Kidney tubule cell (primary cell): ENCODE results near the gene CD44.
A peak's percentile ranks its signal among the peaks of the same experiment; 100 is the strongest.

Experiments used
- DNase-seq: peaks from one replicate; pipeline ENCODE4 v3.0.0-alpha.2; 2018; ENCODE audit warnings: low spot score

Gene CD44

GRCh38 chr11:35112056-35112845, 26.7 kb upstream of the CD44 start:
- DNase-seq = no peak

- no peak for DNase-seq
These were observed 26.2 kb upstream of the CD44 start for GRCh38 chr11:35112846-35113105.

- no peak for DNase-seq
These were observed 23.9 kb upstream of the CD44 start for GRCh38 chr11:35114906-35115687.

GRCh38 chr11:35115688-35116030, 23.3 kb upstream of the CD44 start:
- no peak for DNase-seq

- DNase-seq = no peak
These were observed 22.7 kb upstream of the CD44 start for GRCh38 chr11:35116245-35116644.

- DNase-seq = no peak
These were observed 22.0 kb upstream of the CD44 start for GRCh38 chr11:35116762-35117640.

GRCh38 chr11:35118906-35119305, 20.1 kb upstream of the CD44 start:
- no peak for DNase-seq

GRCh38 chr11:35121326-35121865, 17.6 kb upstream of the CD44 start:
- no peak for DNase-seq

- DNase-seq = no peak
These were observed 16.7 kb upstream of the CD44 start for GRCh38 chr11:35122308-35122707.

- DNase-seq = no peak
These were observed 12.7 kb upstream of the CD44 start for GRCh38 chr11:35126000-35126878.

GRCh38 chr11:35126879-35127581, 11.9 kb upstream of the CD44 start:
- DNase-seq = no peak

GRCh38 chr11:35127619-35128018, 11.4 kb upstream of the CD44 start:
- DNase-seq = no peak

GRCh38 chr11:35131094-35131493, 7.9 kb upstream of the CD44 start:
- no peak for DNase-seq

- no peak for DNase-seq
These were observed 7.1 kb upstream of the CD44 start for GRCh38 chr11:35131886-35132285.

GRCh38 chr11:35133656-35134055, 5.3 kb upstream of the CD44 start:
- DNase-seq = no peak

- no peak for DNase-seq
These were observed 4.4 kb upstream of the CD44 start for GRCh38 chr11:35134403-35135148.

GRCh38 chr11:35135222-35135621, 3.7 kb upstream of the CD44 start:
- no peak for DNase-seq

- DNase-seq = peak; percentile 71
These were observed 2.7 kb upstream of the CD44 start for GRCh38 chr11:35136311-35136710.

GRCh38 chr11:35138058-35138457, 913 bp upstream of the CD44 start:
- DNase-seq = no peak

- DNase-seq = no peak
These were observed 397 bp upstream of the CD44 start for GRCh38 chr11:35138606-35138942.
